Suprapubic skin (tissue), 3 donors: ENCODE measurements around the gene CYP8B1.

ENCODE experiments used
- CTCF ChIP-seq, 2 donors: fragments of 200-600 bp in 1 of 2; fragments of 450-650 bp in 1 of 2; sonication (generic) in 1 of 2; IDR thresholded peaks; one replicate each; pipeline ENCODE4 v1.5.1; 2016 to 2019; ENCODE audit warnings: antibody characterized with exemption in 2 of 2, mild to moderate bottlenecking in 1 of 2, moderate library complexity in 1 of 2
- EP300 ChIP-seq: sonication (generic); formaldehyde crosslinking; IDR thresholded peaks from one replicate; pipeline ENCODE4 v1.6.1; 2017; ENCODE audit warnings: antibody characterized with exemption
- POLR2A ChIP-seq, 2 donors: fragments of 450-650 bp; IDR thresholded peaks; one replicate each; pipeline ENCODE4 v1.6.1; 2017; ENCODE audit warnings: antibody characterized with exemption in 2 of 2, mild to moderate bottlenecking in 2 of 2, moderate library complexity in 2 of 2

DNA sequence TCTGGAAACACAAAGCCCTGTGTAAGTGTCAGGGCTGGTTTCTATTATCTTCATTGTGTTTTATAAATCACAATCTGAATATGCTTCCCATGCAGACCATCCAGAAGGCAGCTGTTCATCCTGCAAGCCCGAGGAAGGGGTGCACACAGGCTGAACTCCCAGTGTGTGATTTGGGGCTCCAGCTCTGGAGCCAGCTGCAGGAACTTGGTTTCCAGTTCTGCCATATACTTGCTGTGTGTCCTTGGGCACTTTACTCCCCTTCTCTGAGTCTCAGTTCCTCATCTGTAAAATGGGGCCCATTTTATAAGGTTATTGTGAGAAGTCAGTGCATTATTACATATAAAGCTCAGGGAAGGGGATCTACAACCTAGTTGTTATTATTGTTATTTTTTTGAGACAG, 22.6 kb downstream of the CYP8B1 start:
- TF ChIP-seq CTCF (IDR thresholded peaks at IDR 0.05) (no peak), EP300 (no peak), POLR2A (IDR thresholded peaks at IDR 0.05) (no peak)
